HepG2 (cell line): ENCODE results near the gene HPCAL4. TPM values are rescaled to one million over a fixed set of nuclear protein-coding genes. Genes with fewer than 3 reads are reported as not detected.

Experiments used
- ATAC-seq: fragments of 200-7000 bp; cut with Tn5 transposase; 3 replicates; pipeline ENCODE4 v1.9.1; 2020; ENCODE audit warnings: mild to moderate bottlenecking, moderate library complexity
- BruUV-seq: library from RNA; stranded (reverse); fragments of 400-500 nt; replicated peaks from 2 replicates; lab custom pipeline; 2021; lab: Mats Ljungman, UMichigan
- CTCF ChIA-PET: fragments of 300-600 bp; formaldehyde crosslinking; extraction: SDS; loops from one replicate; lab custom pipeline; 2021; ENCODE audit warnings: low total read pairs, inconsistent platforms, low intra/inter-chr PET ratio; lab: Yijun Ruan, JAX
- POLR2A ChIA-PET: fragments of 350-600 bp; sonication (Branson Sonifier 250); formaldehyde crosslinking; loops from one replicate; lab custom pipeline; 2020; ENCODE audit warnings: antibody characterized with exemption, inconsistent platforms; lab: Yijun Ruan, JAX
- DNase-seq: peaks from one replicate; pipeline ENCODE4 v3.0.0-alpha.2; 2015; ENCODE audit warnings: low spot score
- FAIRE-seq: peaks from 3 replicates; lab custom pipeline; 2011; peaks lifted over from hg19 to GRCh38; lab: Jason Lieb, UNC
- H2AFZ ChIP-seq: one replicate; pipeline ENCODE4 v1.6.1; 2011; ENCODE audit warnings: low read length, inconsistent platforms
- H3K27ac ChIP-seq: fragments of 300-600 bp; 3 replicates; pipeline ENCODE4 v1.8.0; 2011; ENCODE audit warnings: mixed run types, mild to moderate bottlenecking, mixed read lengths, low read length, inconsistent platforms; ENCODE audit not compliant: insufficient read depth; ENCODE audit errors: extremely low read length
- H3K27me3 ChIP-seq, 2 experiments: fragments of 200-600 bp in 1 of 2; 2 replicates in 1 of 2; 3 replicates in 1 of 2; pipeline versions ENCODE4 v1.6.0 to v1.8.0; 2011; ENCODE audit warnings: low read length in 2 of 2, mild to moderate bottlenecking in 2 of 2, moderate library complexity in 2 of 2, inconsistent platforms in 1 of 2; ENCODE audit not compliant: insufficient read depth in 2 of 2, control insufficient read depth in 1 of 2
- H3K36me3 ChIP-seq, 2 experiments: fragments of 200-600 bp in 1 of 2; replicated peaks in 1 of 2; 2 replicates in 1 of 2; 3 replicates in 1 of 2; pipeline versions ENCODE4 v1.5.1 to v1.8.0; 2011; ENCODE audit warnings: low read length in 2 of 2, inconsistent platforms in 1 of 2; ENCODE audit not compliant: insufficient read depth in 2 of 2, control insufficient read depth in 1 of 2
- H3K4me1 ChIP-seq: 2 replicates; pipeline ENCODE4 v1.5.1; 2012; ENCODE audit warnings: low read length, inconsistent platforms; ENCODE audit not compliant: insufficient read depth
- H3K4me2 ChIP-seq: 2 replicates; pipeline ENCODE4 v1.6.0; 2011; ENCODE audit warnings: low read depth, low read length, inconsistent platforms
- H3K4me3 ChIP-seq, 3 experiments: fragments of 200-600 bp in 1 of 3; sonication (generic), shearing (Covaris generic) in 1 of 3; replicated peaks in 1 of 3; 2 replicates each; pipeline ENCODE4 v1.5.1; 2011 to 2016; ENCODE audit warnings: low read length in 3 of 3, inconsistent platforms in 2 of 3, low read depth in 2 of 3, mild to moderate bottlenecking in 2 of 3, control low read depth in 1 of 3, mixed read lengths in 1 of 3; ENCODE audit not compliant: insufficient read depth in 1 of 3
- H3K79me2 ChIP-seq: one replicate; pipeline ENCODE4 v1.6.1; 2011; ENCODE audit warnings: low read length, inconsistent platforms; ENCODE audit not compliant: insufficient read depth
- H3K9ac ChIP-seq: 2 replicates; pipeline ENCODE4 v1.6.0; 2011; ENCODE audit warnings: mild to moderate bottlenecking, low read depth, low read length, inconsistent platforms; ENCODE audit not compliant: insufficient read depth
- H3K9me3 ChIP-seq: 2 replicates; pipeline ENCODE4 v1.5.1; 2012; ENCODE audit warnings: mild to moderate bottlenecking, low read length
- H4K20me1 ChIP-seq: 2 replicates; pipeline ENCODE4 v1.6.0; 2011; ENCODE audit warnings: inconsistent platforms, mild to moderate bottlenecking, low read length, moderate library complexity; ENCODE audit not compliant: insufficient read depth
- CSRNP2 ChIP-seq: sonication (generic); formaldehyde crosslinking; conservative IDR thresholded peaks from 2 replicates; pipeline ENCODE4 v1.8.0; 2022; ENCODE audit warnings: low read depth, missing genetic modification reagents
- ISL2 ChIP-seq: sonication (generic); formaldehyde crosslinking; IDR thresholded peaks from 2 replicates; pipeline ENCODE4 v1.5.0; 2020; ENCODE audit warnings: missing genetic modification reagents
- ISX ChIP-seq: sonication (generic); formaldehyde crosslinking; conservative IDR thresholded peaks from 2 replicates; pipeline ENCODE4 v1.5.0; 2020; ENCODE audit warnings: missing genetic modification reagents
- KAT7 ChIP-seq: IDR thresholded peaks from 2 replicates; pipeline ENCODE4 v1.6.1; 2018; ENCODE audit warnings: borderline replicate concordance, missing compliant biosample characterization
- REST ChIP-seq, 2 experiments: IDR thresholded peaks; 2 replicates each; pipeline ENCODE4 v1.6.1; 2011 to 2012; ENCODE audit warnings: low read length in 2 of 2, borderline replicate concordance in 1 of 2, low read depth in 1 of 2, mild to moderate bottlenecking in 1 of 2, moderate library complexity in 1 of 2
- TBP ChIP-seq: sonication (generic); formaldehyde crosslinking; IDR thresholded peaks from 2 replicates; pipeline ENCODE4 v1.5.0; 2020; ENCODE audit warnings: missing genetic modification reagents
- ZBED4 ChIP-seq: sonication (generic); formaldehyde crosslinking; IDR thresholded peaks from 2 replicates; pipeline ENCODE4 v1.4.0; 2020; ENCODE audit warnings: missing genetic modification reagents, borderline replicate concordance
- ZNF264 ChIP-seq: sonication (generic); formaldehyde crosslinking; IDR thresholded peaks from 2 replicates; pipeline ENCODE4 v1.4.0; 2020; ENCODE audit warnings: missing genetic modification reagents
- ZNF335 ChIP-seq: sonication (generic); formaldehyde crosslinking; IDR thresholded peaks from 2 replicates; pipeline ENCODE4 v1.4.0; 2020; ENCODE audit warnings: missing genetic modification reagents
- ZNF878 ChIP-seq: sonication (generic); formaldehyde crosslinking; IDR thresholded peaks from 2 replicates; pipeline ENCODE4 v1.8.1; 2023; ENCODE audit warnings: mild to moderate bottlenecking, missing genetic modification reagents, moderate library complexity
- WGBS: methylation state at CpG from one replicate; pipeline ENCODE4 v1.1.6; 2017; ENCODE audit warnings: low lambda C conversion rate; 5-methylcytosine and 5-hydroxymethylcytosine counted together
- in situ Hi-C: cut with HindIII; loops from 2 replicates; pipeline ENCODE4 v1.10.0; 2017; ENCODE audit warnings: low pct_unique_long_range_greater_than_20kb; ENCODE audit not compliant: extremely low pct_ligation_motif_present
- intact Hi-C: fragments of 100-400 bp; cut with micrococcal nuclease; formaldehyde crosslinking; loops from one replicate; pipeline ENCODE4 v1.10.0; 2022; ENCODE audit not compliant: unreplicated experiment
- polyA plus RNA-seq, 8 experiments: library from polyadenylated mRNA; depleted of rRNA in 3 of 8; stranded (reverse) in 7 of 8; unstranded in 1 of 8; fragments of >200 nt; fragmentation: Illumina TruSeq in 4 of 8; extraction: Trizol in 4 of 8; gene quantifications; 2 replicates each; pipeline versions ENCODE4 v1.2.1 to v1.2.3, GENCODE V29; 2011 to 2016; ENCODE audit warnings: low read depth in 4 of 8, missing spikeins in 1 of 8, mixed read lengths in 1 of 8; ENCODE audit not compliant: insufficient read depth in 1 of 8
- total RNA-seq, 5 experiments: library from RNA; depleted of rRNA; stranded (reverse); fragments of >200 nt; fragmentation: Illumina TruSeq; extraction: Trizol; gene quantifications; 2 replicates each; pipeline ENCODE4 v1.2.3, GENCODE V29; 2016; ENCODE audit warnings: low read depth in 1 of 5

Gene HPCAL4
- total and polyA plus RNA-seq, 2 of the 13 experiments (the other 11 are each of a cell fraction or from before 2014, with no cell fraction given) = not detected

- no peak for TF ChIP-seq ZBED4
Observed at GRCh38 chr1:39671433-39671792, 19.8 kb downstream of the HPCAL4 start (continued).

- no TSS peak for BruUV-seq
- H3K27ac ChIP-seq = no peak overlapping the region
- ChIA-PET CTCF (no interaction called here), POLR2A (interaction anchor here (1.2 kb wide), 1 partner anchor 69 kb away, joined by 3 read pairs; no protein-coding TSS in a partner anchor)
- WGBS = 0% methylated on average over 1 of the region's 1 CpG
- ATAC-seq = no peak
- no peaks in the 10 kb centered on the region for H3K36me3 ChIP-seq
- peaks cover 5 to 62% of the 10 kb centered on the region in 2 experiments; a peak in 4 of 5 replicates for H3K27me3 ChIP-seq
- H3K4me3 ChIP-seq = no peak overlapping the region
- peaks cover 8% of the 10 kb centered on the region; the same call in 1 of the 2 replicates for H3K4me1 ChIP-seq
- H3K79me2 ChIP-seq = no peaks in the 10 kb centered on the region
- no peak overlapping the region for H3K9ac ChIP-seq
- H2AFZ ChIP-seq = no peak overlapping the region
- in situ Hi-C loops (no loop called here), intact Hi-C loops (loop anchor here (5.0 kb wide), 1 partner anchor 52 kb away; no protein-coding TSS in a partner anchor)
- no peaks in the 10 kb centered on the region for H4K20me1 ChIP-seq
- no peak for FAIRE-seq
- no peak overlapping the region for H3K4me2 ChIP-seq
- TF ChIP-seq CSRNP2 (CRISPR knock-in tag) = no peak
- TF ChIP-seq ZNF335 (CRISPR knock-in tag) = no peak
- no peak for TF ChIP-seq ISX (CRISPR knock-in tag)
- TF ChIP-seq REST (IDR thresholded peaks at IDR 0.05; ENCODE audit: borderline replicate concordance in 1 of 2, low read depth in 1 of 2, low read length in 2 of 2) = no peak
- no peak for TF ChIP-seq KAT7 (CRISPR knock-in tag)
- no peak for TF ChIP-seq ZNF878 (CRISPR knock-in tag)
- TF ChIP-seq TBP (CRISPR knock-in tag) = no peak
- TF ChIP-seq ZNF264 = no peak
- no peak for TF ChIP-seq ISL2 (CRISPR knock-in tag)
- no peaks in the 10 kb centered on the region for H3K9me3 ChIP-seq
- no peak for DNase-seq
Observed at GRCh38 chr1:39670689-39671088, 20.5 kb downstream of the HPCAL4 start.
